ENCODE data around the gene MORF4L1.
"Not testable (repeated sequence)": the region's sequence is repeated elsewhere in the genome, so short reads cannot be mapped to it uniquely, and the experiment has no call there.

MORF4L1 gene

GRCh38 chr15:78923480-78924360, 51.0 kb downstream of the MORF4L1 start:
- Histone ChIP-seq H3K9me3 (no peaks in the 10 kb centered on the region), H3K4me1 (ENCODE audit: control insufficient read depth in 1 of 2, insufficient read depth in 1 of 2, low read depth in 1 of 2, low read length in 1 of 2) (no peaks in the 10 kb centered on the region), H3K27me3 (no peaks in the 10 kb centered on the region), H3K27ac (no peak overlapping the region), H3K36me3 (peaks cover 93% of the 10 kb centered on the region), H3K4me3 (ENCODE audit: low read depth in 1 of 2, low read length in 1 of 2) (no peak overlapping the region)
- TF ChIP-seq, protein P1, sequence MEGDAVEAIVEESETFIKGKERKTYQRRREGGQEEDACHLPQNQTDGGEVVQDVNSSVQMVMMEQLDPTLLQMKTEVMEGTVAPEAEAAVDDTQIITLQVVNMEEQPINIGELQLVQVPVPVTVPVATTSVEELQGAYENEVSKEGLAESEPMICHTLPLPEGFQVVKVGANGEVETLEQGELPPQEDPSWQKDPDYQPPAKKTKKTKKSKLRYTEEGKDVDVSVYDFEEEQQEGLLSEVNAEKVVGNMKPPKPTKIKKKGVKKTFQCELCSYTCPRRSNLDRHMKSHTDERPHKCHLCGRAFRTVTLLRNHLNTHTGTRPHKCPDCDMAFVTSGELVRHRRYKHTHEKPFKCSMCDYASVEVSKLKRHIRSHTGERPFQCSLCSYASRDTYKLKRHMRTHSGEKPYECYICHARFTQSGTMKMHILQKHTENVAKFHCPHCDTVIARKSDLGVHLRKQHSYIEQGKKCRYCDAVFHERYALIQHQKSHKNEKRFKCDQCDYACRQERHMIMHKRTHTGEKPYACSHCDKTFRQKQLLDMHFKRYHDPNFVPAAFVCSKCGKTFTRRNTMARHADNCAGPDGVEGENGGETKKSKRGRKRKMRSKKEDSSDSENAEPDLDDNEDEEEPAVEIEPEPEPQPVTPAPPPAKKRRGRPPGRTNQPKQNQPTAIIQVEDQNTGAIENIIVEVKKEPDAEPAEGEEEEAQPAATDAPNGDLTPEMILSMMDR (IDR thresholded peaks at IDR 0.05) = no peak

- Histone ChIP-seq H3K4me1 (ENCODE audit: control insufficient read depth in 1 of 2, insufficient read depth in 1 of 2, low read depth in 1 of 2, low read length in 1 of 2) (no peaks in the 10 kb centered on the region), H3K27ac (no peak overlapping the region), H3K9me3 (no peaks in the 10 kb centered on the region), H3K4me3 (ENCODE audit: low read depth in 1 of 2, low read length in 1 of 2) (no peak overlapping the region), H3K27me3 (no peaks in the 10 kb centered on the region), H3K36me3 (peaks cover 94% of the 10 kb centered on the region)
- TF ChIP-seq, protein P1 (IDR thresholded peaks at IDR 0.05) = no peak
Measured at GRCh38 chr15:78925076-78925624, 52.5 kb downstream of the MORF4L1 start.

GRCh38 chr15:78925956-78926743, 53.5 kb downstream of the MORF4L1 start:
- Histone ChIP-seq H3K9me3 (no peaks in the 10 kb centered on the region), H3K4me3 (ENCODE audit: low read depth in 1 of 2, low read length in 1 of 2) (no peak overlapping the region), H3K36me3 (peaks cover 97% of the 10 kb centered on the region), H3K27ac (peak overlapping the region; percentile 1), H3K27me3 (no peaks in the 10 kb centered on the region), H3K4me1 (ENCODE audit: control insufficient read depth in 1 of 2, insufficient read depth in 1 of 2, low read depth in 1 of 2, low read length in 1 of 2) (no peaks in the 10 kb centered on the region)
- TF ChIP-seq, protein P1 (IDR thresholded peaks at IDR 0.05) = no peak

DNA sequence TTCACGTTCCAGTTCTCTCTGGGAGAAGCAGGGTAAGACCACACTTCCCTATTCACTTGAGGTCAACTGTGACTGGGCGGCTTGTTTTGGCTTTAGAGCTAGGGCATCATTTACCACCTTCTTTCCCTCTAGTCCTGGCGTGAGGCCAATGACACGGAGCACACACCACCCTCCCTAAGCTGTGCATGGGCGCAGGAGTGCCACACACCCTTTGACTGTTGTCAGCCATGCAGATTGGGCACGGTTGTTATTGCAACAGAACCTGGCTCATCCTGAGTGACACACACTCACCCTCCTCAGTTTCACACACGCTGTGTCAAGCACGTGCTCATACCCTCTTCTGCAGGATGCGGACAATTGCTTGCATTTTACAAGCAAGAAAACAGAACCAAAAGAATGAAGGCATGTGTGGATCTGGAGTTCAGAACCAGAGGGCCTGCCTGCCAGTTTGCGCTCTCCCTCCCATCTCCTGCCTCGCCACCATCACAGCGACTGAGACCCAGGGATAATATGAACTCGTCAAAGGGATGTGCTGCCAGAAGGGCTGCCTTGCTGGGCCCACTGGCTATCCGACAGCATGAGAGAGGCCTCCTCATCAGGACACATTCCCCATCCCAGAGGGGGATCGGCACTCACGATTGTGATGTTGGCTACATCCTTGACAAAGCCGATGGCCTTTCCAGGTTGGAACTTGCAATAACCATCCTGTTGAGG, 54.5 kb downstream of the MORF4L1 start:
- H3K9me3 ChIP-seq = no peaks in the 10 kb centered on the region
- H3K36me3 ChIP-seq = peaks cover 97% of the 10 kb centered on the region
- peak overlapping the region; percentile 1 for H3K27ac ChIP-seq

GRCh38 chr15:78928176-78928575, 55.5 kb downstream of the MORF4L1 start:
- H3K9me3 ChIP-seq; H3K4me3 ChIP-seq (ENCODE audit: low read depth in 1 of 2, low read length in 1 of 2); H3K4me1 ChIP-seq (ENCODE audit: control insufficient read depth in 1 of 2, insufficient read depth in 1 of 2, low read depth in 1 of 2, low read length in 1 of 2); H3K27me3 ChIP-seq; H3K27ac ChIP-seq: not testable (repeated sequence)
- peaks cover 97% of the 10 kb centered on the region for H3K36me3 ChIP-seq

More for the DNA sequence above, 54.5 kb downstream of the MORF4L1 start:
- H3K4me3 ChIP-seq (ENCODE audit: low read depth in 1 of 2, low read length in 1 of 2) = no peak overlapping the region
- TF ChIP-seq, protein P1 (IDR thresholded peaks at IDR 0.05) = no peak
- H3K27me3 ChIP-seq = no peaks in the 10 kb centered on the region
- no peaks in the 10 kb centered on the region for H3K4me1 ChIP-seq (ENCODE audit: control insufficient read depth in 1 of 2, insufficient read depth in 1 of 2, low read depth in 1 of 2, low read length in 1 of 2)
